A673 (cell line): ENCODE measurements around the gene P2RY14. TPM values are rescaled to one million over a fixed set of nuclear protein-coding genes. Genes with fewer than 3 reads are reported as not detected.

ENCODE experiments used
- BruUV-seq: library from RNA; stranded (reverse); fragments of 400-500 nt; replicated peaks from 2 replicates; lab custom pipeline; 2021; lab: Mats Ljungman, UMichigan
- CTCF ChIA-PET: fragments of 300-600 bp; sonication (Branson Sonifier 250); formaldehyde crosslinking; loops from one replicate; lab custom pipeline; 2022; ENCODE audit warnings: antibody characterized with exemption; lab: Charles Lee
- POLR2A ChIA-PET: fragments of 300-600 bp; sonication (Branson Sonifier 250); formaldehyde crosslinking; loops from one replicate; lab custom pipeline; 2022; ENCODE audit warnings: antibody characterized with exemption; ENCODE audit not compliant: low non-redundant PET; lab: Charles Lee
- DNase-seq: peaks from one replicate; pipeline ENCODE4 v3.0.0-alpha.2; 2015; ENCODE audit warnings: low spot score
- H3K27ac ChIP-seq: fragments of 200-600 bp; sonication (generic); 2 replicates; pipeline ENCODE4 v1.5.1; 2016; ENCODE audit warnings: mixed run types, low read depth, mild to moderate bottlenecking, mixed read lengths, antibody characterized with exemption, low read length; ENCODE audit not compliant: poor library complexity, severe bottlenecking
- H3K27me3 ChIP-seq: fragments of 200-600 bp; sonication (generic); replicated peaks from 2 replicates; pipeline ENCODE4 v1.6.1; 2017; ENCODE audit warnings: mixed run types, low read depth, mild to moderate bottlenecking, mixed read lengths, antibody characterized with exemption, low read length; ENCODE audit not compliant: insufficient read depth, poor library complexity
- H3K36me3 ChIP-seq: fragments of 200-600 bp; sonication (generic); 2 replicates; pipeline ENCODE4 v1.6.1; 2016; ENCODE audit warnings: mixed run types, mild to moderate bottlenecking, mixed read lengths, antibody characterized with exemption, low read length; ENCODE audit not compliant: insufficient read depth, poor library complexity, severe bottlenecking
- H3K4me1 ChIP-seq: fragments of 200-600 bp; sonication (generic); 2 replicates; pipeline ENCODE4 v1.6.1; 2017; ENCODE audit warnings: mixed run types, mild to moderate bottlenecking, mixed read lengths, antibody characterized with exemption, low read length; ENCODE audit not compliant: insufficient read depth, poor library complexity, severe bottlenecking
- H3K4me3 ChIP-seq: fragments of 200-600 bp; sonication (generic); 2 replicates; pipeline ENCODE4 v1.5.1; 2016; ENCODE audit warnings: low read depth, mixed run types, mild to moderate bottlenecking, mixed read lengths, low read length; ENCODE audit not compliant: poor library complexity, severe bottlenecking
- H3K9me3 ChIP-seq: fragments of 200-600 bp; sonication (generic); 2 replicates; pipeline ENCODE4 v1.6.1; 2016; ENCODE audit warnings: mixed run types, low read depth, mild to moderate bottlenecking, mixed read lengths, antibody characterized with exemption, low read length; ENCODE audit not compliant: poor library complexity, severe bottlenecking
- CTCF ChIP-seq: fragments of 300-800, 200-600 bp; sonication (generic); conservative IDR thresholded peaks from 2 replicates; pipeline ENCODE4 v1.5.1; 2017; ENCODE audit warnings: low read depth, mild to moderate bottlenecking, antibody characterized with exemption, low read length, moderate library complexity, mixed read lengths
- EZH2 ChIP-seq: fragments of 200-600 bp; sonication (generic); IDR thresholded peaks from 2 replicates; pipeline ENCODE4 v1.6.1; 2017; ENCODE audit warnings: borderline replicate concordance, low read depth, mild to moderate bottlenecking, mixed read lengths, antibody characterized with exemption, low read length; ENCODE audit not compliant: poor library complexity, severe bottlenecking
- intact Hi-C: fragments of 100-400 bp; cut with micrococcal nuclease; formaldehyde crosslinking; loops from one replicate; pipeline ENCODE4 v1.10.0; 2022; ENCODE audit not compliant: unreplicated experiment
- total RNA-seq: library from RNA; stranded (reverse); gene quantifications from 2 replicates; pipeline ENCODE4 v1.2.3, GENCODE V29; 2021

P2RY14 gene
- total RNA-seq, 1 experiment from 2014 or later: not detected

- no peak for TF ChIP-seq EZH2
- TF ChIP-seq CTCF: no peak
- Histone ChIP-seq H3K27me3 (no peaks in the 10 kb centered on the region), H3K4me3 (no peak overlapping the region), H3K36me3 (no peaks in the 10 kb centered on the region), H3K27ac (no peak overlapping the region), H3K4me1 (peaks cover 14% of the 10 kb centered on the region), H3K9me3 (no peaks in the 10 kb centered on the region)
- POLR2A ChIA-PET: no interaction called here
- intact Hi-C loops: no loop called here
- CTCF ChIA-PET: no interaction called here
- DNase-seq: no peak
- no TSS peak for BruUV-seq
Observed at GRCh38 chr3:151321526-151321925, 43.2 kb upstream of the P2RY14 start.

DNA sequence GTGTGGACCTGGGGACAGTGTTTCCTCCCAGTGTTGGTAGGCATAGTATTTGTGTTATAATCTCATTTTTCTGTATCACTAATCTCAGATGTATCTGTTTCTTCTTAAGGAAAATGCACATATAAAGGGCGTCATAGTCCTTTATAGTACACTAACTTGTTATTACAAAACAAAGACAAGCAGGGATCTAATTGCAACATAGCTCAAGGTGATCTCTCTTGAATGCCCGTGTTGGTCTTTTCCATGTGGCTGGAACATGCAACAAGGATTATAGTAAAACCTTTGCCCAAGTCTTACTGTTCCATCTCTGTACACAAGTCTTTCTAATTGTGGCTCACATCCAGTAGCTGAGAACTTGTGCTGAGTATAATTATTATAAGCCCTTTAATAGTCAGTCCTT is 41.8 kb upstream of the P2RY14 start:
- TF ChIP-seq CTCF (no peak), EZH2 (no peak)
- H3K4me1 ChIP-seq: peaks cover 14% of the 10 kb centered on the region
- DNase-seq: no peak
- no peak overlapping the region for H3K27ac ChIP-seq
- intact Hi-C loops: no loop called here
- ChIA-PET POLR2A (no interaction called here), CTCF (no interaction called here)
- BruUV-seq: no TSS peak
- H3K4me3 ChIP-seq: no peak overlapping the region
- no peaks in the 10 kb centered on the region for H3K36me3 ChIP-seq
- no peaks in the 10 kb centered on the region for H3K9me3 ChIP-seq
- H3K27me3 ChIP-seq: no peaks in the 10 kb centered on the region

DNA sequence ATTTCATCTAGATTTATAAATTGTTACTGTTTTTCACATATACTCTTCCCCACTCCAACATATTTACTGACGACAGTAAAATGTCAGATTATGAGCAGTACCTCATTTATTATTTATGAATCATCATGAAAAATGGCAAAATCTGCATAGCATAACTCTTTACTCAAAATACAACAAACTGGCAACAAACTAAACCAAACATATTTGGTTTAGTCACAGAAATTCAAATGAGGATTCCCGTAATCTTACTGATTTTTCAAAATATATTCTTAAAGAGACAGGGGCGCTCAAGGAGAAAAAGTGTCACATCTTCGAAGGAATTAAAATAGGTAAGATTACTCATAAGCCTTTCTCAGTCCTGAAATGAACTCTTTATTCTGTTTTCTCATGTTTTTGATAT is 41.3 kb upstream of the P2RY14 start:
- CTCF ChIA-PET: no interaction called here
- no peak overlapping the region for H3K4me3 ChIP-seq

More for the DNA sequence above, 41.3 kb upstream of the P2RY14 start:
- TF ChIP-seq EZH2: no peak
- no peak for TF ChIP-seq CTCF
- POLR2A ChIA-PET: no interaction called here
- DNase-seq: no peak
- H3K27ac ChIP-seq: no peak overlapping the region
- no peaks in the 10 kb centered on the region for H3K9me3 ChIP-seq
- no peaks in the 10 kb centered on the region for H3K27me3 ChIP-seq
- H3K36me3 ChIP-seq: no peaks in the 10 kb centered on the region
- intact Hi-C loops: no loop called here
- no TSS peak for BruUV-seq
- peaks cover 13% of the 10 kb centered on the region for H3K4me1 ChIP-seq
